GM23338 (cell line): ENCODE results near the gene QSOX1. TPM values are rescaled to one million over a fixed set of nuclear protein-coding genes. Genes with fewer than 3 reads are reported as not detected.

Experiments used
- ATAC-seq: fragments of 200-7000 bp; cut with Tn5 transposase; 3 replicates; pipeline ENCODE4 v1.9.1; 2020
- DNase-seq: peaks from one replicate; pipeline ENCODE4 v3.0.0-alpha.2; 2015; ENCODE audit warnings: low spot score
- H2AFZ ChIP-seq: fragments of 200-600 bp; sonication (generic); 2 replicates; pipeline ENCODE4 v1.8.0; 2016; ENCODE audit warnings: antibody characterized with exemption, mild to moderate bottlenecking, moderate library complexity
- H3F3A ChIP-seq: fragments of 200-600 bp; sonication (generic); replicated peaks from 2 replicates; pipeline ENCODE4 v1.8.0; 2017; ENCODE audit warnings: antibody characterized with exemption, mixed run types, low read depth
- H3K27ac ChIP-seq: fragments of 200-600 bp; sonication (generic); 2 replicates; pipeline ENCODE4 v1.6.1; 2016; ENCODE audit warnings: low read depth
- H3K27me3 ChIP-seq: fragments of 200-600 bp; sonication (generic); 2 replicates; pipeline ENCODE4 v1.8.0; 2016; ENCODE audit warnings: mild to moderate bottlenecking, mixed run types, moderate library complexity; ENCODE audit not compliant: insufficient read depth
- H3K36me3 ChIP-seq: fragments of 200-600 bp; sonication (generic); 2 replicates; pipeline ENCODE4 v1.8.0; 2016; ENCODE audit warnings: mild to moderate bottlenecking; ENCODE audit not compliant: insufficient read depth
- H3K4me1 ChIP-seq: fragments of 200-600 bp; sonication (generic); 2 replicates; pipeline ENCODE4 v1.8.0; 2016; ENCODE audit warnings: mild to moderate bottlenecking, moderate library complexity; ENCODE audit not compliant: insufficient read depth
- H3K4me2 ChIP-seq: fragments of 200-600 bp; sonication (generic); 2 replicates; pipeline ENCODE4 v1.7.1; 2017; ENCODE audit warnings: mixed run types
- H3K4me3 ChIP-seq: fragments of 200-600 bp; sonication (generic); 2 replicates; pipeline ENCODE4 v1.6.1; 2016; ENCODE audit warnings: mixed run types
- H3K79me2 ChIP-seq: fragments of 200-600 bp; sonication (generic); replicated peaks from 2 replicates; pipeline ENCODE4 v1.8.0; 2017; ENCODE audit warnings: mild to moderate bottlenecking; ENCODE audit not compliant: insufficient read depth
- H3K9me2 ChIP-seq: fragments of 200-600 bp; sonication (generic); 2 replicates; pipeline ENCODE4 v1.8.0; 2017; ENCODE audit not compliant: insufficient read depth
- H4K20me1 ChIP-seq: fragments of 200-600 bp; sonication (generic); replicated peaks from 2 replicates; pipeline ENCODE4 v1.8.0; 2017; ENCODE audit warnings: mild to moderate bottlenecking; ENCODE audit not compliant: insufficient read depth
- H3K27ac Mint-ChIP-seq: 2 replicates; pipeline ENCODE4 v1.8.0; 2020; ENCODE audit warnings: inconsistent platforms, mild to moderate bottlenecking, moderate library complexity, mixed read lengths
- H3K27me3 Mint-ChIP-seq: 3 replicates; pipeline ENCODE4 v1.8.0; 2022; ENCODE audit warnings: low read depth, mild to moderate bottlenecking, moderate library complexity, mixed read lengths, inconsistent platforms; ENCODE audit not compliant: insufficient read depth, poor library complexity
- H3K36me3 Mint-ChIP-seq: 3 replicates; pipeline ENCODE4 v1.8.0; 2021; ENCODE audit warnings: low read depth, mild to moderate bottlenecking, inconsistent platforms, moderate library complexity, mixed read lengths
- H3K4me1 Mint-ChIP-seq: 3 replicates; pipeline ENCODE4 v1.8.0; 2020; ENCODE audit warnings: mild to moderate bottlenecking, inconsistent platforms, mixed read lengths
- H3K4me3 Mint-ChIP-seq: 3 replicates; pipeline ENCODE4 v1.8.0; 2021; ENCODE audit warnings: moderate library complexity, mild to moderate bottlenecking, inconsistent platforms, mixed read lengths
- H3K9me3 Mint-ChIP-seq: 3 replicates; pipeline ENCODE4 v1.8.0; 2020; ENCODE audit warnings: moderate library complexity, mild to moderate bottlenecking, inconsistent platforms, mixed read lengths
- CREB1 ChIP-seq: fragments of 250-450 bp; sonication (Bioruptor Pico); IDR thresholded peaks from 2 replicates; pipeline ENCODE4 v1.5.0; 2020; ENCODE audit warnings: low read depth, mild to moderate bottlenecking, moderate library complexity
- ETS1 ChIP-seq: IDR thresholded peaks from 2 replicates; pipeline ENCODE4 v1.6.1; 2016; ENCODE audit warnings: antibody characterized with exemption
- EZH2phosphoT487 ChIP-seq: fragments of 200-600 bp; sonication (generic); IDR thresholded peaks from one replicate; pipeline ENCODE4 v1.8.1; 2018; ENCODE audit warnings: antibody characterized with exemption; ENCODE audit not compliant: unreplicated experiment
- POLR2AphosphoS5 ChIP-seq: IDR thresholded peaks from 2 replicates; pipeline ENCODE4 v1.6.1; 2016; ENCODE audit warnings: antibody characterized with exemption, low read depth
- STAT1 ChIP-seq: IDR thresholded peaks from one replicate; pipeline ENCODE4 v1.6.1; 2016; ENCODE audit warnings: antibody characterized with exemption; ENCODE audit not compliant: unreplicated experiment
- ZNF331 ChIP-seq: fragments of 250-450 bp; sonication (Bioruptor Pico); IDR thresholded peaks from 2 replicates; pipeline ENCODE4 v1.5.0; 2020; ENCODE audit warnings: low read depth, mild to moderate bottlenecking, moderate library complexity
- ZNF462 ChIP-seq: fragments of 250-450 bp; sonication (Bioruptor Pico); IDR thresholded peaks from 2 replicates; pipeline ENCODE4 v1.5.0; 2020; ENCODE audit warnings: mild to moderate bottlenecking, moderate library complexity
- polyA plus RNA-seq: library from polyadenylated mRNA; unstranded; fragments of >200 nt; fragmentation: Nextera tagmentation; extraction: Ambion mirVana; gene quantifications from 2 replicates; pipeline ENCODE4 v1.2.1, GENCODE V29; 2016
- total RNA-seq: library from RNA; depleted of rRNA; stranded (reverse); fragments of >200 nt; shearing (Covaris generic); gene quantifications from 2 replicates; pipeline ENCODE4 v1.2.3, GENCODE V29; 2014

The QSOX1 gene
- total and polyA plus RNA-seq, 2 experiments from 2014 or later: 47.8 to 119 TPM

GRCh38 chr1:180171691-180172090, 17.0 kb downstream of the QSOX1 start:
- Histone ChIP-seq H3F3A (0 out of 2 replicates have a peak, but pooled peaks cover 2% of the 10 kb centered on the region), H3K27ac (no peak overlapping the region), H3K4me1 (peaks cover 14% of the 10 kb centered on the region), H3K4me3 (no peak overlapping the region), H3K79me2 (peaks cover 5% of the 10 kb centered on the region; the same call in 1 of the 2 replicates), H2AFZ (no peak overlapping the region), H3K4me2 (no peak overlapping the region), H3K27me3 (no peaks in the 10 kb centered on the region), H3K36me3 (no peaks in the 10 kb centered on the region), H4K20me1 (no peaks in the 10 kb centered on the region; the same call in 1 of the 2 replicates), H3K9me2 (no peaks in the 10 kb centered on the region)
- ATAC-seq: no peak
- no peak overlapping the region for H3K27ac Mint-ChIP-seq
- H3K36me3 Mint-ChIP-seq: peaks cover 7% of the 10 kb centered on the region; the same call in 1 of the 3 replicates
- no peak overlapping the region for H3K4me3 Mint-ChIP-seq
- peaks cover 3% of the 10 kb centered on the region for H3K27me3 Mint-ChIP-seq
- DNase-seq: no peak
- no peaks in the 10 kb centered on the region for H3K9me3 Mint-ChIP-seq
- TF ChIP-seq CREB1 (no peak), ETS1 (no peak), EZH2phosphoT487 (no peak), ZNF331 (CRISPR knock-in tag) (no peak), POLR2AphosphoS5 (no peak), ZNF462 (CRISPR knock-in tag) (no peak), STAT1 (no peak)
- H3K4me1 Mint-ChIP-seq: peaks cover 22% of the 10 kb centered on the region
